ENCODE measurements around the gene INPP5A.

DNA sequence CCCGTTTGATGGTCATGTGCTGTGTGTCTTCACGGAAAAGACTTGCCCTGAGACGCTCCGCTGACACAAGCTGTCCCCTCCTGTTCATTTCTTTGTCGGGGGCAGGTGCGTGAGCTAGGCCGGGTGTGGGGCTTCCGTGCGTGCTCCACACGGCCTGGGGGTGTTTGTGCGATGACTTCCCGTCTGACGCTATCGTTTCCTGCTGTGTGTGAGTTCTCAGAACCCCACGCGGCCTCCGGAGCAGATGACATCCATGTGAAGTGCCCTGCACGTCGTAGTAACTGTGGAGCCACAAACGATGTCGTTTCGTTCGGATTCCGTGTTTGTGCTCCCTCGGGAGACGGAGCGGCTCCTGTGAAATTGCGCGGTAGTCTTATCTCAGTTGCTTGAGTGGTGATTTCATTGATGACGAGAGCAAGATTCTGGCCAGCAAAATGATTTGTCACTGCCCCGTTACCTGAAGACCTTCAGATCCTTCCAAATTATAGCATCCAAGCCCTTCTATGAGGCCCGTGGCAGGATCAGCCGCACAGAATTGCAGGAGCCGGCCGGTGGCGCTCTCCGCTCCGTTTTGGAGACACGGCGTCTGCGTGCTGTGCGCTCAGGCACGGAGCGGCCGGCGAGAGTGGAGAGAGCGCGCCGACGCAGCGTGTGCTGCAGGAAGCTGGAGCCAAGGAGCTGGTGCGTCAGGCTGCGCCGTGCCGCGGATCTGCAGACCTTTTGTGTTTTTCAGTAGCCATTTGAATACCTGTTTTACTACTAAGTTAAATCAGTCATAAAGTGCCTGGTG is 153.4 kb downstream of the INPP5A start:
- TF ChIP-seq POLR2A (IDR thresholded peaks at IDR 0.05; ENCODE audit: low read depth, low read length) (no peak), POLR2AphosphoS5 (IDR thresholded peaks at IDR 0.05; ENCODE audit: low read depth, low read length) (no peak), TAF1 (IDR thresholded peaks at IDR 0.05; ENCODE audit: low read depth, low read length) (no peak), PAX5 (IDR thresholded peaks at IDR 0.05; ENCODE audit: insufficient read depth, low read length, severe bottlenecking) (no peak)
